HG02678 (cell line): ENCODE results near the gene CARD9.
"Not testable (repeated sequence)": the region's sequence is repeated elsewhere in the genome, so short reads cannot be mapped to it uniquely, and the experiment has no call there.

Experiments
- ATAC-seq: cut with Tn5 transposase; IDR thresholded peaks from one replicate; pipeline ENCODE4 v1.9.1; 2021; ENCODE audit warnings: mild to moderate bottlenecking, moderate library complexity; ENCODE audit not compliant: unreplicated experiment

The CARD9 gene

GRCh38 chr9:136326061-136326760 lies 47.3 kb downstream of the CARD9 start:
- no peak for ATAC-seq

DNA sequence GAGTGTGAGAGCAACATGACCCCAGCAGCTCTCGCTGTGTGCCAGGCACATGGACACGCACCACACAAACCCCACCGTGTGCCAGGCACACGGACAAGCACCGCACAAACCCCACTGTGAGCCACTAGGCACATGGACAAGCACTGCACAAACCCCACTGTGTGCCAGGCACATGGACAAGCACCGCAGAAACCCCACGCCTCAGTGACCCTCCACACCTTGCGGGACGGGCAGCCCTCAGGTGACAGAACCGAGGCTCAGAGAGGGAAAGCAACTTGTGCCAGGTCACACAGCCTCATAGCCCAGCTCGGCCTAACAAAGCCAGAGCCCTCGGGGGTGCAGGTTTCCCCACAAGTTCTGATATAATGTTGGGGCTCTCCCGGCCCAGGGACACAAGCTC lies 48.1 kb downstream of the CARD9 start:
- ATAC-seq = no peak

GRCh38 chr9:136324501-136325300 lies 48.8 kb downstream of the CARD9 start:
- ATAC-seq = no peak

DNA sequence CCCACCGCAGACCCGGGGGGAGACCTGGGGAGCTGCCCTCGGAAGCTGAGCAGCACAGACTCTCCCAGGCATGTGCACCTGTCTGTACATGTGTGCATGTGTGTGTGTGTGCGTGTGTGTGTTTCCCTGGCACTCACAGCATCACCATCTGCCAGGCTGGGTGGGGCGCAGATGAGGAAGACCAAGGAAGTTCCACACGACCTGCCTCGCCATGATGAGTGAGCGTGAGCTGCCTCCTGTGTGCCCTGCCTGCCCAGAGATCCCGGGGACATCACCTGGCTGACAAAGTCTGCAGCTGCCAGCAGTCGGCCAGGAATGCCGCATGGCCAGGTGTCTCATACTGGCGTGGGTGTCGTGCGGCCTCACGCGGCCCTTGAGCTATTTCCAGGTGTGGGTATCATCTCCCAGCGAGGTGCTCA lies 50.1 kb downstream of the CARD9 start:
- ATAC-seq = no peak

GRCh38 chr9:136322756-136323330 lies 50.6 kb downstream of the CARD9 start:
- no peak for ATAC-seq

GRCh38 chr9:136321561-136321960 lies 51.9 kb downstream of the CARD9 start:
- no peak for ATAC-seq

GRCh38 chr9:136320972-136321371 lies 52.5 kb downstream of the CARD9 start:
- not testable (repeated sequence) for ATAC-seq

DNA sequence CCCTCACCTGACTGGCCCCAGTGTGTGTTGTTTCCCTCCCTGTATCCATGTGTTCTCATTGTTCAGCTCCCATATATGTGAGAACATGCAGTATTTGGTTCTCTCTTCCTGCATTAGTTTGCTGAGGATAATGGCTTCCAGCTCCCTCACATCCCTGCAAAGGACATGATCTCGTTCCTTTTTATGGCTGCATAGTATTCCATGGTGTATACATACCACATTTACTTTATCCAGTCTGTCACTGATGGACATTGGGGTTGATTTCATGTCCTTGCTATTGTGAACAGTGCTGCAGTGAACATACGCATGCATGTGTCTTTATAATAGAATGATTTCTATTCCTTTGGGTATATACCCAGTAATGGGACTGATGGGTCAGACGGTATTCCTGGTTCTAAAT lies 53.5 kb downstream of the CARD9 start:
- ATAC-seq = not testable (repeated sequence)

DNA sequence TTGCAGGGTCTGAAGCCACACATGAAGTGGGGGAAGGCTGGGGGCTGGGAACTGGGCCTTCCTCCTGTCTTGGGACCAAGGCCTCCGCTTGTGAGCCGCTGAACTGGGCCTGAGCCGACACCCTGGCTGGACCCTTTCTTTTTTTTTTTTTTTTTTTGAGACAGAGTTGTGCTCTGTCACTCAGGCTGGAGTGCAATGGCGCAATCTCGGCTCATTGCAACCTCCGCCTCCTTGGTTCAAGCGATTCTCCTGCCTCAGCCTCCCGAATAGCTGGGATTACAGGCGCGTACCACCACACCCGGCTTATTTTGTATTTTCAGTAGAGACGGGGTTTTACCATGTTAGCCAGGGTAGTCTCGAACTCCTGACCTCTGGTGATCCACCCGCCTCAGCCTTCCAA lies 54.2 kb downstream of the CARD9 start:
- not testable (repeated sequence) for ATAC-seq

GRCh38 chr9:136318776-136319241 lies 54.7 kb downstream of the CARD9 start:
- ATAC-seq = no peak

GRCh38 chr9:136318111-136318775 lies 55.2 kb downstream of the CARD9 start:
- no peak for ATAC-seq

- ATAC-seq = no peak
Observed at GRCh38 chr9:136317695-136318094, 55.8 kb downstream of the CARD9 start.

- ATAC-seq = no peak
Observed at GRCh38 chr9:136316896-136317676, 56.4 kb downstream of the CARD9 start.

- no peak for ATAC-seq
Observed at GRCh38 chr9:136316271-136316751, 57.2 kb downstream of the CARD9 start.

- ATAC-seq = no peak
Observed at GRCh38 chr9:136314944-136315343, 58.5 kb downstream of the CARD9 start.

- ATAC-seq = no peak
Observed at GRCh38 chr9:136314056-136314416, 59.4 kb downstream of the CARD9 start.
